HG02610 (cell line): ENCODE data around the gene CEP57.
"Not testable (repeated sequence)": the region's sequence is repeated elsewhere in the genome, so short reads cannot be mapped to it uniquely, and the experiment has no call there.

Source experiments
- ATAC-seq: cut with Tn5 transposase; IDR thresholded peaks from one replicate; pipeline ENCODE4 v1.9.1; 2021; ENCODE audit warnings: mild to moderate bottlenecking, moderate library complexity; ENCODE audit not compliant: unreplicated experiment

CEP57 gene

DNA sequence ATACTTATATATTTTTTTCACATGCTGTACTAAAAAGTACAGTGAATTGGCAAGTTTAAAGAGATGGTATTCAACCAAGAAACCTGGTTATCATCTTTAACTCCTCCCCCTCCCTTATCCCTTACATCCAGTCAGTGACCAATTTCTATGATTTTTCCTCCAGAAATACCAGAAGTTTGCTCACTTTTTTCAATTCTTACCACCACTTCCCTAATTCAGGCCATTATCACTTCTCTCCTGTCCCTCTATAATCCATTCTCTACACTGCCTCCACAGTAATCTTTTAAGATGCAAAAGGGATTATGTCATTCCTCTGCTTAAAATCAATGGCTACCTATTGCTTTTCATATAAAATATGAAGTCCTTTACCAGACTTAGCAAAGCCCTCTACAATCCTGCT lies 62.8 kb downstream of the CEP57 start:
- ATAC-seq, result no peak

GRCh38 chr11:95853862-95854261 lies 63.6 kb downstream of the CEP57 start:
- no peak for ATAC-seq

GRCh38 chr11:95854362-95854761 lies 64.1 kb downstream of the CEP57 start:
- ATAC-seq, result not testable (repeated sequence)

DNA sequence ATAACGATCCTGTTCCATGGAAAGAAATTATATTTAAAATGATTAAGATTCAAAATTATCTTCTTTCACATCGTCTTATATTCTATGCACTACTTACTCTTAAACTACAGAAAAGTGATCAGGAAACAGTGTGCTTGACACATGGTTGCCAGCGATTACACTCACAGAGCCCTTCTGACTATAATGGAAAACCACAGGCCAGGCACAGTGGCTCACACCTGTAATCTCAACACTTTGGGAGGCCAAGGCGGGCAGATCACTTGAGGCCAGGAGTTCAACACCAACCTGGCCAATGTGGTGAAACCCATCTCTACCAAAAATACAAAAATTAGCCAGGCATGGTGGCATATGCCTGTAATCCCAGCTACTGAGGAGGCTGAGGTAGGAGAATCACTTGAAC lies 69.7 kb downstream of the CEP57 start:
- ATAC-seq, result not testable (repeated sequence)

DNA sequence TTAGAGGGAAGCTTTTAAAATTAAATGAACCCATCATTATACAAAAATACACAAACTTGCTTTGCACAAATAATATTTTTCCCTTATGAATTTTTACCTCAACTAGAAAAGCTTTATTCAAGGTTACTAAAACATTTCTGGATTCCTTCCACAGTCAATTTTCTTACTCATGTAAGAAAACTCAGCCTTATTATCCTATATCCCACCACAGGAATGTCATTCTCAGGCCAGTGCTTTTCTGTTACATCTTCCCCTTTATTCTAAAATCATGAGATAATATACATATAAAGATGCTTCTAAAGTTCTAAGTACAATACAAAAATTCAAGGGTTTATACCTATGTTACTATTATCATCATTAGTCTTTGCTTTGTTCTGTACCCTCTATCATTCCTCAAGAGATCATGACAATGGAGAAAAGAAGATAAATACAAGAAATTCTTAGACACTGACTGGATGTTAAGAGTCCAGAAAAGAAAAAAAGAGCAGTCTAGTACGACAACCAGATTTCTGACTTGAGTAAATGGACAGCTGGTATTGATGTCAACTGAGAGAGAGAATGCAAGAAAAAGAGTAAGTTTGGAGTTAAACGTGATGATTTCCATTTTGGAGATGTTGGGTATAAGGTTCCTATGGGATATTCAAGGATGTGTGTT lies 73.3 kb downstream of the CEP57 start:
- ATAC-seq, result no peak

GRCh38 chr11:95867105-95867504 lies 76.8 kb downstream of the CEP57 start:
- no peak for ATAC-seq

DNA sequence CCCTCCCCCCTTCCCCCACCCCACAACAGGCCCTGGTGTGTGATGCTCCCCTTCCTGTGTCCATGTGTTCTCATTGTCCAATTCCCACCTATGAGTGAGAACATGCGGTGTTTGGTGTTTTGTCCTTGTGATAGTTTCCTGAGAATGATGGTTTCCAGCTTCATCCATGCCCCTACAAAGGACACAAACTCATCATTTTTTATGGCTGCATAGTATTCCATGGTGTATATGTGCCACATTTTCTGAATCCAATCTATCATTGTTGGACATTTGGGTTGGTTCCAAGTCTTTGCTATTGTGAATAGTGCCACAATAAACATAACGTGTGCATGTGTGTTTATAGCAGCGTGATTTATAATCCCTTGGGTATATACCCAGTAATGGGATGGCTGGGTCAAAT lies 80.6 kb downstream of the CEP57 start:
- ATAC-seq, result not testable (repeated sequence)

GRCh38 chr11:95877291-95877690 lies 87.0 kb downstream of the CEP57 start:
- ATAC-seq, result no peak
